SK-N-SH (cell line): ENCODE data around the gene C1orf226. TPM values are rescaled to one million over a fixed set of nuclear protein-coding genes. Genes with fewer than 3 reads are reported as not detected.

Experiments
- CTCF ChIA-PET: fragments of 300-600, 350-600 bp; formaldehyde crosslinking; extraction: SDS; loops from one replicate; lab custom pipeline; 2021; lab: Yijun Ruan, JAX
- POLR2A ChIA-PET: fragments of 350-600 bp; sonication (Branson Sonifier 250); formaldehyde crosslinking; extraction: SDS; loops from one replicate; lab custom pipeline; 2020; ENCODE audit warnings: antibody characterized with exemption, inconsistent platforms; lab: Yijun Ruan, JAX
- DNase-seq: peaks from one replicate; pipeline ENCODE4 v3.0.0; 2012
- H2AFZ ChIP-seq: fragments of 200-600 bp; sonication (generic); 2 replicates; pipeline ENCODE4 v1.8.1; 2016; ENCODE audit warnings: antibody characterized with exemption, mild to moderate bottlenecking, low read depth
- H3F3A ChIP-seq: fragments of 200-600 bp; sonication (generic); replicated peaks from 2 replicates; pipeline ENCODE3; 2016; ENCODE audit warnings: antibody characterized with exemption, mild to moderate bottlenecking; ENCODE audit not compliant: insufficient read depth
- H3K27ac ChIP-seq, 2 experiments: fragments of 200-500 bp in 1 of 2; fragments of 200-600 bp in 1 of 2; sonication (Bioruptor generic) in 1 of 2; sonication (generic), shearing (Covaris generic) in 1 of 2; 2 replicates each; pipeline versions ENCODE4 v1.5.1 to v1.6.1; 2014 to 2016; ENCODE audit warnings: low read depth in 2 of 2, inconsistent platforms in 1 of 2, low read length in 1 of 2, mild to moderate bottlenecking in 1 of 2, mixed read lengths in 1 of 2
- H3K27me3 ChIP-seq: fragments of 200-600 bp; sonication (generic), shearing (Covaris generic); 2 replicates; pipeline ENCODE4 v1.6.1; 2016; ENCODE audit warnings: mixed run types; ENCODE audit not compliant: insufficient read depth
- H3K36me3 ChIP-seq, 2 experiments: fragments of 200-500 bp in 1 of 2; fragments of 200-600 bp in 1 of 2; sonication (Bioruptor generic) in 1 of 2; sonication (generic) in 1 of 2; replicated peaks in 1 of 2; 2 replicates each; pipeline versions ENCODE3 to v1.5.1; 2014 to 2016; ENCODE audit warnings: low read length in 1 of 2, mild to moderate bottlenecking in 1 of 2; ENCODE audit not compliant: insufficient read depth in 2 of 2, control insufficient read depth in 1 of 2
- H3K4me1 ChIP-seq, 2 experiments: fragments of 200-500 bp in 1 of 2; fragments of 200-600 bp in 1 of 2; sonication (Bioruptor generic) in 1 of 2; sonication (generic), shearing (Covaris generic) in 1 of 2; 2 replicates each; pipeline versions ENCODE4 v1.5.1 to v1.6.1; 2014 to 2016; ENCODE audit warnings: low read depth in 1 of 2, low read length in 1 of 2, mixed run types in 1 of 2; ENCODE audit not compliant: insufficient read depth in 2 of 2, control insufficient read depth in 1 of 2
- H3K4me2 ChIP-seq: fragments of 200-600 bp; sonication (generic), shearing (Covaris generic); 2 replicates; pipeline ENCODE4 v1.6.1; 2017; ENCODE audit warnings: mixed run types
- H3K4me3 ChIP-seq, 2 experiments: fragments of 200-500 bp in 1 of 2; fragments of 200-600 bp in 1 of 2; sonication (Bioruptor generic) in 1 of 2; sonication (generic), shearing (Covaris generic) in 1 of 2; 2 replicates each; pipeline versions ENCODE4 v1.5.1 to v1.8.1; 2014 to 2016; ENCODE audit warnings: low read depth in 2 of 2, inconsistent platforms in 1 of 2, low read length in 1 of 2, mild to moderate bottlenecking in 1 of 2, mixed read lengths in 1 of 2, moderate library complexity in 1 of 2
- H3K79me2 ChIP-seq: fragments of 200-600 bp; sonication (generic); 2 replicates; pipeline ENCODE4 v1.8.1; 2017; ENCODE audit warnings: mild to moderate bottlenecking; ENCODE audit not compliant: insufficient read depth
- H3K9ac ChIP-seq: fragments of 200-600 bp; sonication (generic); 2 replicates; pipeline ENCODE4 v1.6.1; 2017; ENCODE audit warnings: mixed run types
- H3K9me2 ChIP-seq: fragments of 200-600 bp; sonication (generic); 2 replicates; pipeline ENCODE4 v1.6.1; 2017; ENCODE audit warnings: mixed run types
- H3K9me3 ChIP-seq: fragments of 200-600 bp; sonication (generic); 2 replicates; pipeline ENCODE4 v1.6.1; 2017; ENCODE audit warnings: mixed run types, mild to moderate bottlenecking, moderate library complexity
- H4K20me1 ChIP-seq: fragments of 200-600 bp; sonication (generic); 2 replicates; pipeline ENCODE4 v1.6.1; 2017; ENCODE audit warnings: mild to moderate bottlenecking, mixed run types; ENCODE audit not compliant: insufficient read depth
- CHD2 ChIP-seq: fragments of 150-350 bp; IDR thresholded peaks from 2 replicates; pipeline ENCODE4 v1.6.1; 2018; ENCODE audit warnings: low read length; ENCODE audit not compliant: partially characterized antibody
- GATA2 ChIP-seq: sonication (generic); formaldehyde crosslinking; IDR thresholded peaks from 2 replicates; pipeline ENCODE4 v1.5.0; 2020; ENCODE audit warnings: mild to moderate bottlenecking, missing genetic modification reagents
- JUND ChIP-seq: IDR thresholded peaks from 2 replicates; pipeline ENCODE4 v1.4.0; 2012
- MAX ChIP-seq: IDR thresholded peaks from 2 replicates; pipeline ENCODE4 v1.4.0; 2012; ENCODE audit warnings: low read depth
- POLR2AphosphoS5 ChIP-seq: IDR thresholded peaks from 2 replicates; pipeline ENCODE4 v1.6.1; 2012; ENCODE audit warnings: low read depth, low read length
- RAD21 ChIP-seq: IDR thresholded peaks from 2 replicates; pipeline ENCODE4 v1.6.1; 2012; ENCODE audit warnings: mild to moderate bottlenecking, low read length
- RFX5 ChIP-seq: IDR thresholded peaks from 2 replicates; pipeline ENCODE4 v1.6.1; 2012; ENCODE audit warnings: mild to moderate bottlenecking, improper control_type of control experiment, low read length
- RXRA ChIP-seq: IDR thresholded peaks from 2 replicates; pipeline ENCODE4 v1.4.0; 2012; ENCODE audit warnings: low read depth, mild to moderate bottlenecking, borderline replicate concordance
- TAF1 ChIP-seq: IDR thresholded peaks from 2 replicates; pipeline ENCODE4 v1.6.1; 2012; ENCODE audit warnings: low read depth, mild to moderate bottlenecking, low read length, moderate library complexity, borderline replicate concordance
- TEAD4 ChIP-seq: IDR thresholded peaks from 2 replicates; pipeline ENCODE4 v1.4.0; 2012; ENCODE audit warnings: mild to moderate bottlenecking, borderline replicate concordance; ENCODE audit not compliant: insufficient read depth
- USF1 ChIP-seq: IDR thresholded peaks from 2 replicates; pipeline ENCODE4 v1.4.0; 2012; ENCODE audit warnings: low read depth, borderline replicate concordance
- USF2 ChIP-seq: fragments of 150-350 bp; IDR thresholded peaks from 2 replicates; pipeline ENCODE4 v1.6.1; 2017; ENCODE audit warnings: antibody characterized with exemption, low read length, low read depth, borderline replicate concordance
- ZBTB33 ChIP-seq: IDR thresholded peaks from 2 replicates; pipeline ENCODE4 v1.4.0; 2012; ENCODE audit warnings: low read depth, borderline replicate concordance
- WGBS: methylation state at CpG from one replicate; pipeline ENCODE4 v1.1.6; 2017; ENCODE audit warnings: low lambda C conversion rate; 5-methylcytosine and 5-hydroxymethylcytosine counted together
- polyA plus RNA-seq, 3 experiments: library from polyadenylated mRNA; depleted of rRNA; stranded (reverse); fragments of >200 nt; gene quantifications; 2 replicates each; pipeline ENCODE4 v1.2.3, GENCODE V29; 2012

Gene C1orf226
- polyA plus RNA-seq, 1 of the 3 experiments (the other 2 are of a cell fraction): 0.03 TPM

GRCh38 chr1:162421258-162422164, 40.0 kb downstream of the C1orf226 start:
- Histone ChIP-seq H3K27me3 (no peaks in the 10 kb centered on the region), H3K79me2 (no peaks in the 10 kb centered on the region), H3K9me3 (peaks cover 6% of the 10 kb centered on the region; the same call in 1 of the 2 replicates), H4K20me1 (no peaks in the 10 kb centered on the region), H3K9ac (no peak overlapping the region), H3K27ac (no peak overlapping the region), H2AFZ (peak overlapping the region; percentile 26; the same call in 1 of the 2 replicates), H3F3A (no peaks in the 10 kb centered on the region), H3K36me3 (no peaks in the 10 kb centered on the region), H3K4me3 (no peak overlapping the region), H3K4me1 (no peaks in the 10 kb centered on the region; a peak in 1 of 4 replicates), H3K9me2 (no peaks in the 10 kb centered on the region), H3K4me2 (no peak overlapping the region)
- TF ChIP-seq RFX5 (no peak), RAD21 (no peak), TEAD4 (no peak), RXRA (no peak), USF1 (no peak), JUND (no peak), ZBTB33 (no peak), CHD2 (no peak), GATA2 (no peak), POLR2AphosphoS5 (no peak), MAX (no peak), TAF1 (no peak), USF2 (no peak)
- POLR2A ChIA-PET: no interaction called here
- 30% methylated on average over 5 of the region's 5 CpGs for WGBS
- no peak for DNase-seq
- CTCF ChIA-PET: interaction anchor here (0.8 kb wide), 1 partner anchor 28 kb away, joined by 3 read pairs; no protein-coding TSS in a partner anchor
